ENCODE data around the gene SPEN. TPM values are rescaled to one million over a fixed set of nuclear protein-coding genes. Genes with fewer than 3 reads are reported as not detected.

SPEN gene
- total and polyA plus RNA-seq, 2 experiments from 2014 or later, result 14.9 to 43.6 TPM

DNA sequence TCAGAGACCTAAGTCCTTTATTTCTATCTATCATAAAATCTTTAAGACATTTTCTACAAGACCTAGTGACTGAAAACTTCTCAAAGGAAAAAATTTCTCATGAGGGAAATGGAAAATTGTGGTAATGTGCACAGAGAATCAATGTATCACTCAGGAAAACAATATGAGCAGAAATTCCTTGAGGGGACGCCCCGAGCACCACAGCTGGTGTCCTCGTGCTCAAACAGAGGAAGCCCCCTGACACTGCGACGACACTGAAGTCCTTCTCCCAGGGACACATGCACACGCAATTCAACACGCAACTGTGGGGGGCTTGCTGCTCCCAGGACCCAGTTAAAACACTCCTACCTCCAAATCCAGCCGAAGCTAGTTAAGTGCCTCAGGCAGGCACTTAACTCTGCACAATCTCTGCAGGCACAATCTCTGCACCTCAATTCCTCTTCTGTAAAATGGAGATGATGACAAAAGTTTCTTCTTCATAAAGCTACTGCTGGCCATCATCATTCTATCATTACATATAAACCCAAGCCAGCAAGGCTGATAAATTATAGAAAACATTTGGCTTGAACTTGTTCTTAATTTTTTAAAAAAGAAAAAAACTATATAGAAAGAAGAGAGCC lies 112.4 kb downstream of the SPEN start (continued):
- TF ChIP-seq, protein P1, sequence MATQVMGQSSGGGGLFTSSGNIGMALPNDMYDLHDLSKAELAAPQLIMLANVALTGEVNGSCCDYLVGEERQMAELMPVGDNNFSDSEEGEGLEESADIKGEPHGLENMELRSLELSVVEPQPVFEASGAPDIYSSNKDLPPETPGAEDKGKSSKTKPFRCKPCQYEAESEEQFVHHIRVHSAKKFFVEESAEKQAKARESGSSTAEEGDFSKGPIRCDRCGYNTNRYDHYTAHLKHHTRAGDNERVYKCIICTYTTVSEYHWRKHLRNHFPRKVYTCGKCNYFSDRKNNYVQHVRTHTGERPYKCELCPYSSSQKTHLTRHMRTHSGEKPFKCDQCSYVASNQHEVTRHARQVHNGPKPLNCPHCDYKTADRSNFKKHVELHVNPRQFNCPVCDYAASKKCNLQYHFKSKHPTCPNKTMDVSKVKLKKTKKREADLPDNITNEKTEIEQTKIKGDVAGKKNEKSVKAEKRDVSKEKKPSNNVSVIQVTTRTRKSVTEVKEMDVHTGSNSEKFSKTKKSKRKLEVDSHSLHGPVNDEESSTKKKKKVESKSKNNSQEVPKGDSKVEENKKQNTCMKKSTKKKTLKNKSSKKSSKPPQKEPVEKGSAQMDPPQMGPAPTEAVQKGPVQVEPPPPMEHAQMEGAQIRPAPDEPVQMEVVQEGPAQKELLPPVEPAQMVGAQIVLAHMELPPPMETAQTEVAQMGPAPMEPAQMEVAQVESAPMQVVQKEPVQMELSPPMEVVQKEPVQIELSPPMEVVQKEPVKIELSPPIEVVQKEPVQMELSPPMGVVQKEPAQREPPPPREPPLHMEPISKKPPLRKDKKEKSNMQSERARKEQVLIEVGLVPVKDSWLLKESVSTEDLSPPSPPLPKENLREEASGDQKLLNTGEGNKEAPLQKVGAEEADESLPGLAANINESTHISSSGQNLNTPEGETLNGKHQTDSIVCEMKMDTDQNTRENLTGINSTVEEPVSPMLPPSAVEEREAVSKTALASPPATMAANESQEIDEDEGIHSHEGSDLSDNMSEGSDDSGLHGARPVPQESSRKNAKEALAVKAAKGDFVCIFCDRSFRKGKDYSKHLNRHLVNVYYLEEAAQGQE (IDR thresholded peaks at IDR 0.05; ENCODE audit: unreplicated experiment), result no peak
- no peak for TF ChIP-seq ZNF114 (CRISPR knock-in tag; IDR thresholded peaks at IDR 0.05)
- no peak for TF ChIP-seq CREB1 (CRISPR knock-in tag; IDR thresholded peaks at IDR 0.05; ENCODE audit: low read depth)
- TF ChIP-seq ZNF462 (CRISPR knock-in tag; IDR thresholded peaks at IDR 0.05), result no peak

DNA sequence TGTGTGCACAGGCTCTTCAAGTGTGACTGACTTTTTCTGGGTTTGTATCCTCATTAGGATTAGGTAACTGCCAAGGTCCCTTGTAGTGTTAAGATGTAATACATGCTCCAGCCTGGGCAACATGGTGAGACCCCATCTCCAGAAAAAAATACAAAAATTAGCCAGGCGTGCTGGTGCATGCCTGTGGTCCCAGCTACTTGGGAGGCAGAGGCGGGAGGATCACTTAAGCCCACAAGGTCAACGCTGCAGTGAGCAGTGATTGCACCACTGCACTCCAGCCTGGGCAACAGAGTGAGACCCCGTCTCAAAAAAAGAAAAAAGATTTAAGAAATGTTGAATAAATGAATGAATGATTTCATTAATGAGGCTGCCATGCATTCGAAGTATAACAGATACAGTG lies 113.3 kb downstream of the SPEN start:
- no peak overlapping the region for H3K4me2 ChIP-seq
- DNase-seq (ENCODE audit: low spot score), result no peak
- Mint-ChIP-seq H3K27me3 (ENCODE audit: insufficient read depth, low read depth, poor library complexity) (peaks cover 11% of the 10 kb centered on the region), H3K27ac (no peak overlapping the region), H3K9me3 (no peaks in the 10 kb centered on the region), H3K4me1 (peaks cover 28% of the 10 kb centered on the region), H3K4me3 (no peak overlapping the region), H3K36me3 (ENCODE audit: low read depth) (peaks cover 2% of the 10 kb centered on the region; the same call in 1 of the 3 replicates)
- no peaks in the 10 kb centered on the region for H3K36me3 ChIP-seq (ENCODE audit: insufficient read depth)
- no peak for TF ChIP-seq JUNB (IDR thresholded peaks at IDR 0.05; ENCODE audit: unreplicated experiment)
- no peak overlapping the region for H2AFZ ChIP-seq
- H4K20me1 ChIP-seq (replicated peaks; ENCODE audit: insufficient read depth), result peaks cover 20% of the 10 kb centered on the region
- 0 out of 2 replicates have a peak, but pooled peaks cover 3% of the 10 kb centered on the region for H3F3A ChIP-seq (replicated peaks; ENCODE audit: low read depth)
- H3K27ac ChIP-seq (ENCODE audit: low read depth), result no peak overlapping the region
- H3K4me1 ChIP-seq (ENCODE audit: insufficient read depth), result peaks cover 14% of the 10 kb centered on the region
- ATAC-seq, result no peak
- no peak overlapping the region for H3K4me3 ChIP-seq
- H3K9me2 ChIP-seq (ENCODE audit: insufficient read depth), result no peaks in the 10 kb centered on the region
- peaks cover 16% of the 10 kb centered on the region for H3K79me2 ChIP-seq (replicated peaks; ENCODE audit: insufficient read depth)
- no peaks in the 10 kb centered on the region for H3K27me3 ChIP-seq (ENCODE audit: insufficient read depth)

Measured in GM23338 (cell line).